Mucosa of descending colon (tissue), 3 donors: Measurements from ENCODE around the gene C16orf86. TPM values are rescaled to one million over a fixed set of nuclear protein-coding genes. Genes with fewer than 3 reads are reported as not detected.

Source experiments
- ATAC-seq: fragments of 200-7000 bp; cut with Tn5 transposase; one replicate; pipeline ENCODE4 v1.9.1; 2020; ENCODE audit warnings: mild to moderate bottlenecking, moderate library complexity
- DNase-seq, 3 donors: peaks; one replicate each; pipeline ENCODE4 v3.0.0-alpha.2; 2020
- H3K36me3 ChIP-seq: fragments of 200-600 bp; one replicate; pipeline ENCODE4 v1.8.0; 2021; ENCODE audit warnings: low read depth, mild to moderate bottlenecking
- H3K4me1 ChIP-seq: fragments of 200-600 bp; one replicate; pipeline ENCODE4 v1.8.0; 2021; ENCODE audit warnings: low read depth, mild to moderate bottlenecking
- H3K4me3 ChIP-seq: fragments of 200-600 bp; one replicate; pipeline ENCODE4 v1.8.0; 2021; ENCODE audit warnings: mild to moderate bottlenecking
- H3K9me3 ChIP-seq: fragments of 200-600 bp; one replicate; pipeline ENCODE4 v1.8.0; 2021; ENCODE audit warnings: mild to moderate bottlenecking
- CTCF ChIP-seq: fragments of 200-600 bp; IDR thresholded peaks from one replicate; pipeline ENCODE4 v1.8.0; 2022; ENCODE audit warnings: antibody characterized with exemption, mild to moderate bottlenecking
- intact Hi-C, 2 donors: fragments of 100-400 bp; cut with DNase I in 1 of 2; cut with micrococcal nuclease in 1 of 2; formaldehyde crosslinking; loops; one replicate each; pipeline versions ENCODE4 v1.11.0 to v1.11.1; 2022; cut with DNase I, micrococcal nuclease
- total RNA-seq, 3 donors: library from RNA; stranded (reverse); fragmentation: NEBNext Ultra II Directional in 2 of 3; extraction: Animal tissue kit (Norgen Biotek cat#: 25700) in 2 of 3; gene quantifications; one replicate each; pipeline versions ENCODE4 v1.2.1 to v1.2.4, GENCODE V29; 2021 to 2023
- donor health status: DM: no; HTN: no; CAD: no; lungs with moderate emphysema.
- donor health status: DM: no; HTN: no; CAD: no.
- donor health status: DM: no; HTN: yes; CAD: no.

Gene C16orf86
- total RNA-seq, 3 donors from 2014 or later = 0.67 to 6.8 (median 1.2) TPM

DNA sequence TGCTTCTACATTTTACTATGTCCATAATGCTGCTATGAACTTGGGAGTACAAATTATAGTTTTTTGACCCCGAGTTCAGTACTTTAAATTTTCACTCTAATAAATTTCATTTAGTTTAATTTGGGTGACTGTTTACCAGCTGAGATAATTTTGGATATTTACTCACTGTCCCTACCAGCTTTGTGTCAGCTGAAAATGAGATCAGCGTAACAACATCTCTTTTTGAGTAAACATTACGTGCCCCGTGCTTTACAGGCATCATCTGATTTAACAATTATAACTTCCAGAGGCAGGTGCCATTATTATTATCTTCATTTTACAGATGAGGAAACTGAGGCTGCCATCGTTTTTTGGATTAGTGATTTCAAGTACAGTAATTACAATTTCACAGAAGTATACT is 37.5 kb downstream of the C16orf86 start:
- intact Hi-C loops = no loop called here
- TF ChIP-seq CTCF = no peak
- no peaks in the 10 kb centered on the region for H3K4me1 ChIP-seq
- no peak for ATAC-seq
- H3K9me3 ChIP-seq = no peaks in the 10 kb centered on the region
- no peak for DNase-seq
- no peak overlapping the region for H3K4me3 ChIP-seq
- H3K36me3 ChIP-seq = no peaks in the 10 kb centered on the region

GRCh38 chr16:67707210-67707609 is 40.6 kb downstream of the C16orf86 start:
- no peak for DNase-seq
- H3K36me3 ChIP-seq = no peaks in the 10 kb centered on the region

DNA sequence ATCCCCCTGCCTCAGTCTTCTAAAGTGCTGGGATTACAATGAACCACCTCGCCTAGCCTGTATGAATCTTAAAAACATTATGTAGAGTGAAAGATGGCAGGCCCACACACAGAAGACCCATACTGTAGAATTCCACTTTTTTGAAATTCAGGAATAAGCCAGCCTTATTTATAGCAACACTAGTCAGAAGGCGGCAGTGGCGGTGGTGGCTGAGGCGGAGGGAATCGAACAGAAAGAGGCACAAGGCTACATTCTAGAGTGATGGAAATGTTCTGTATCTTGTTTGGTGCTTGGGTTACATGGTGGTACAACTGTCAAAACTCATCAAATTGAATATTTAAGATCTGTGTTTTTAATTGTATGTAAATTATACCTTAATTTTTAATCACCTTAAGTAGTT is 41.2 kb downstream of the C16orf86 start:
- DNase-seq (no peak), ATAC-seq (no peak)
- Histone ChIP-seq H3K4me1 (no peaks in the 10 kb centered on the region), H3K4me3 (no peak overlapping the region), H3K9me3 (no peaks in the 10 kb centered on the region), H3K36me3 (no peaks in the 10 kb centered on the region)
- intact Hi-C loops = no loop called here
- no peak for TF ChIP-seq CTCF

More at GRCh38 chr16:67707210-67707609, 40.6 kb downstream of the C16orf86 start:
- intact Hi-C loops = no loop called here
- no peak overlapping the region for H3K4me3 ChIP-seq
- H3K9me3 ChIP-seq = no peaks in the 10 kb centered on the region
- no peak for TF ChIP-seq CTCF
- no peaks in the 10 kb centered on the region for H3K4me1 ChIP-seq
- ATAC-seq = no peak

GRCh38 chr16:67708368-67708771 is 41.8 kb downstream of the C16orf86 start:
- TF ChIP-seq CTCF = no peak
- DNase-seq (no peak), ATAC-seq (no peak)
- Histone ChIP-seq H3K4me3 (no peak overlapping the region), H3K36me3 (no peaks in the 10 kb centered on the region), H3K9me3 (no peaks in the 10 kb centered on the region), H3K4me1 (peaks cover 3% of the 10 kb centered on the region)
- intact Hi-C loops = no loop called here

DNA sequence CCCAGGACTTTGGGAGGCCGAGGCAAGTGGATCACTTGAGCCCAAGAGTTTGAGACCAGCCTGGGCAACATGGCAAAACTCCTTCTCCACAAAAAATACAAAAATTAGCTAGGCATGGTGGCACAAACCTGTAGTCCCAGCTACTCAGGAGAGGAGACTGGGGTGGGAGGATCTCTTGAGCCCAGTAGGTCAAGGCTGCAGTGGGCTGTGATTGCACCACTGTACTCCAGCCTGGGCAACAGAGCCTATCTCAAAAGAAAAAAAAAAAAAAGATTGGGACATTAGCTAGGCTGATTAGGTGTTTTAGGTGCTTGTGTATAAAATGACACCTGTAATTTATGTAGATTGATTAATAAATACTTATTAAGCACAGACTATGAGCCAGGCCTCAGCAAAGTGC is 42.4 kb downstream of the C16orf86 start:
- Histone ChIP-seq H3K4me1 (peaks cover 10% of the 10 kb centered on the region), H3K9me3 (no peaks in the 10 kb centered on the region), H3K36me3 (no peaks in the 10 kb centered on the region), H3K4me3 (no peak overlapping the region)
- DNase-seq (no peak), ATAC-seq (no peak)
- intact Hi-C loops = no loop called here
- TF ChIP-seq CTCF = no peak

DNA sequence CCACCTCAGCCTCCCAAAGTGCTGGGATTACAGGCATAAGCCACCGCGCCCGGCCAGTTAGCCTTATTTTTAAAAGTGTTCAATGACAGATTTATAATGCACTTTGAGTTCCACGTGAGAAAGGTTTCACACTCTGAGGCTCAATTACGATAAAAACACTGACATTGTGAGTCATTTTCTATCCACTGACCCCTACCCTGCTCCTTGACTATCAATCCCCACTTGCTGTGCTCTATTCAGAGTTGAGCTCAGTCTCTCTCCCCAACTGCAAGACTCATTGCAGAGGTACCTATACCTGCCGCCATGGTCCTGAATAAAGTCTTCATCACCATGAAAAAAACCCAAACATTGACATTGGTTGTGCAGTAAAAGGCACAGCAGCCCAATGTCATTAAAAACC is 44.0 kb downstream of the C16orf86 start:
- TF ChIP-seq CTCF = no peak
- no peak overlapping the region for H3K4me3 ChIP-seq
- no peak for ATAC-seq
- DNase-seq = no peak
- H3K36me3 ChIP-seq = no peaks in the 10 kb centered on the region
- intact Hi-C loops = no loop called here
- peaks cover 23% of the 10 kb centered on the region for H3K4me1 ChIP-seq
- no peaks in the 10 kb centered on the region for H3K9me3 ChIP-seq
